ENCODE measurements around the gene PPM1B. TPM values are rescaled to one million over a fixed set of nuclear protein-coding genes. Genes with fewer than 3 reads are reported as not detected.
"Not testable (repeated sequence)": the region's sequence is repeated elsewhere in the genome, so short reads cannot be mapped to it uniquely, and the experiment has no call there.

The PPM1B gene
- total and polyA plus RNA-seq, 4 donors, result 48.2 to 94.1 (median 76.2) TPM

GRCh38 chr2:44249269-44249668, 80.6 kb downstream of the PPM1B start:
- H3K9me3 ChIP-seq (ENCODE audit: control insufficient read depth, insufficient read depth, low read length); H3K36me3 ChIP-seq (ENCODE audit: control insufficient read depth, insufficient read depth, low read length); H3K4me3 ChIP-seq (ENCODE audit: low read depth, low read length); H3K27me3 ChIP-seq (ENCODE audit: control insufficient read depth, insufficient read depth, low read length); H3K27ac ChIP-seq (ENCODE audit: low read depth, low read length); H3K4me1 ChIP-seq (ENCODE audit: control insufficient read depth, insufficient read depth, low read length); DNase-seq (ENCODE audit: low read depth in 4 of 6, low spot score in 6 of 6): not testable (repeated sequence)
- 92% methylated on average over 2 of the region's 6 CpGs for WGBS (ENCODE audit: insufficient coverage)

GRCh38 chr2:44250376-44250775, 81.7 kb downstream of the PPM1B start:
- Histone ChIP-seq H3K4me1 (ENCODE audit: control insufficient read depth, insufficient read depth, low read length) (no peaks in the 10 kb centered on the region), H3K27me3 (ENCODE audit: control insufficient read depth, insufficient read depth, low read length) (no peaks in the 10 kb centered on the region), H3K9me3 (ENCODE audit: control insufficient read depth, insufficient read depth, low read length) (no peaks in the 10 kb centered on the region), H3K36me3 (ENCODE audit: control insufficient read depth, insufficient read depth, low read length) (no peaks in the 10 kb centered on the region), H3K27ac (ENCODE audit: low read depth, low read length) (no peak overlapping the region), H3K4me3 (ENCODE audit: low read depth, low read length) (no peak overlapping the region)
- DNase-seq (ENCODE audit: low read depth in 4 of 6, low spot score in 6 of 6), result no peak
- 92% methylated on average over 2 of the region's 3 CpGs for WGBS (ENCODE audit: insufficient coverage)

- no peaks in the 10 kb centered on the region for H3K4me1 ChIP-seq (ENCODE audit: control insufficient read depth, insufficient read depth, low read length)
- H3K27ac ChIP-seq (ENCODE audit: low read depth, low read length), result no peak overlapping the region
- no CpG with 5 or more reads among the region's 2 CpGs for WGBS (ENCODE audit: insufficient coverage)
- no peaks in the 10 kb centered on the region for H3K36me3 ChIP-seq (ENCODE audit: control insufficient read depth, insufficient read depth, low read length)
- H3K9me3 ChIP-seq (ENCODE audit: control insufficient read depth, insufficient read depth, low read length), result no peaks in the 10 kb centered on the region
- DNase-seq (ENCODE audit: low read depth in 4 of 6, low spot score in 6 of 6), result no peak
- H3K27me3 ChIP-seq (ENCODE audit: control insufficient read depth, insufficient read depth, low read length), result no peaks in the 10 kb centered on the region
- no peak overlapping the region for H3K4me3 ChIP-seq (ENCODE audit: low read depth, low read length)
Observed at GRCh38 chr2:44254023-44254422, 85.3 kb downstream of the PPM1B start.

GRCh38 chr2:44255704-44256103, 87.0 kb downstream of the PPM1B start:
- H3K36me3 ChIP-seq (ENCODE audit: control insufficient read depth, insufficient read depth, low read length); H3K27ac ChIP-seq (ENCODE audit: low read depth, low read length); H3K4me1 ChIP-seq (ENCODE audit: control insufficient read depth, insufficient read depth, low read length); H3K9me3 ChIP-seq (ENCODE audit: control insufficient read depth, insufficient read depth, low read length); DNase-seq (ENCODE audit: low read depth in 4 of 6, low spot score in 6 of 6); H3K4me3 ChIP-seq (ENCODE audit: low read depth, low read length); H3K27me3 ChIP-seq (ENCODE audit: control insufficient read depth, insufficient read depth, low read length): not testable (repeated sequence)
- WGBS (ENCODE audit: insufficient coverage), result 82% methylated on average over 1 of the region's 3 CpGs

GRCh38 chr2:44257802-44258201, 89.1 kb downstream of the PPM1B start:
- not testable (repeated sequence) for H3K4me3 ChIP-seq (ENCODE audit: low read depth, low read length); H3K27ac ChIP-seq (ENCODE audit: low read depth, low read length); H3K9me3 ChIP-seq (ENCODE audit: control insufficient read depth, insufficient read depth, low read length); H3K27me3 ChIP-seq (ENCODE audit: control insufficient read depth, insufficient read depth, low read length); DNase-seq (ENCODE audit: low read depth in 4 of 6, low spot score in 6 of 6); H3K4me1 ChIP-seq (ENCODE audit: control insufficient read depth, insufficient read depth, low read length); H3K36me3 ChIP-seq (ENCODE audit: control insufficient read depth, insufficient read depth, low read length)
- WGBS (ENCODE audit: insufficient coverage), result no CpG with 5 or more reads among the region's 1 CpG

- no peaks in the 10 kb centered on the region for H3K36me3 ChIP-seq (ENCODE audit: control insufficient read depth, insufficient read depth, low read length)
- H3K4me1 ChIP-seq (ENCODE audit: control insufficient read depth, insufficient read depth, low read length), result no peaks in the 10 kb centered on the region
- no peak for DNase-seq (ENCODE audit: low read depth in 4 of 6, low spot score in 6 of 6)
- WGBS (ENCODE audit: insufficient coverage), result 57% methylated on average over 2 of the region's 3 CpGs
- no peaks in the 10 kb centered on the region for H3K9me3 ChIP-seq (ENCODE audit: control insufficient read depth, insufficient read depth, low read length)
- H3K27ac ChIP-seq (ENCODE audit: low read depth, low read length), result no peak overlapping the region
- no peaks in the 10 kb centered on the region for H3K27me3 ChIP-seq (ENCODE audit: control insufficient read depth, insufficient read depth, low read length)
- no peak overlapping the region for H3K4me3 ChIP-seq (ENCODE audit: low read depth, low read length)
Observed at GRCh38 chr2:44267269-44267795, 98.7 kb downstream of the PPM1B start.

- H3K4me1 ChIP-seq (ENCODE audit: control insufficient read depth, insufficient read depth, low read length), result no peaks in the 10 kb centered on the region
- no peaks in the 10 kb centered on the region for H3K36me3 ChIP-seq (ENCODE audit: control insufficient read depth, insufficient read depth, low read length)
- no peaks in the 10 kb centered on the region for H3K9me3 ChIP-seq (ENCODE audit: control insufficient read depth, insufficient read depth, low read length)
- no peaks in the 10 kb centered on the region for H3K27me3 ChIP-seq (ENCODE audit: control insufficient read depth, insufficient read depth, low read length)
- peak in 2 of 6 donors; percentile 31 to 42 for DNase-seq (ENCODE audit: low read depth in 4 of 6, low spot score in 6 of 6)
- H3K4me3 ChIP-seq (ENCODE audit: low read depth, low read length), result no peak overlapping the region
- H3K27ac ChIP-seq (ENCODE audit: low read depth, low read length), result no peak overlapping the region
- WGBS (ENCODE audit: insufficient coverage), result 60% methylated on average over 2 of the region's 7 CpGs
Observed at GRCh38 chr2:44267796-44268648, 99.3 kb downstream of the PPM1B start.

GRCh38 chr2:44269831-44270230, 101.2 kb downstream of the PPM1B start:
- no peaks in the 10 kb centered on the region for H3K36me3 ChIP-seq (ENCODE audit: control insufficient read depth, insufficient read depth, low read length)
- 29% methylated on average over 1 of the region's 1 CpG for WGBS (ENCODE audit: insufficient coverage)
- H3K27me3 ChIP-seq (ENCODE audit: control insufficient read depth, insufficient read depth, low read length), result no peaks in the 10 kb centered on the region
- H3K4me1 ChIP-seq (ENCODE audit: control insufficient read depth, insufficient read depth, low read length), result no peaks in the 10 kb centered on the region
- no peaks in the 10 kb centered on the region for H3K9me3 ChIP-seq (ENCODE audit: control insufficient read depth, insufficient read depth, low read length)
- H3K27ac ChIP-seq (ENCODE audit: low read depth, low read length), result no peak overlapping the region
- peak in 2 of 6 donors; percentile 10 to 11 for DNase-seq (ENCODE audit: low read depth in 4 of 6, low spot score in 6 of 6)
- no peak overlapping the region for H3K4me3 ChIP-seq (ENCODE audit: low read depth, low read length)

GRCh38 chr2:44271296-44271695, 102.6 kb downstream of the PPM1B start:
- no peak overlapping the region for H3K4me3 ChIP-seq (ENCODE audit: low read depth, low read length)
- no peak overlapping the region for H3K27ac ChIP-seq (ENCODE audit: low read depth, low read length)
- no peaks in the 10 kb centered on the region for H3K36me3 ChIP-seq (ENCODE audit: control insufficient read depth, insufficient read depth, low read length)
- DNase-seq (ENCODE audit: low read depth in 4 of 6, low spot score in 6 of 6), result no peak
- no peaks in the 10 kb centered on the region for H3K4me1 ChIP-seq (ENCODE audit: control insufficient read depth, insufficient read depth, low read length)
- WGBS (ENCODE audit: insufficient coverage), result 93% methylated on average over 7 of the region's 7 CpGs
- no peaks in the 10 kb centered on the region for H3K9me3 ChIP-seq (ENCODE audit: control insufficient read depth, insufficient read depth, low read length)
- H3K27me3 ChIP-seq (ENCODE audit: control insufficient read depth, insufficient read depth, low read length), result no peaks in the 10 kb centered on the region

GRCh38 chr2:44273076-44273475, 104.4 kb downstream of the PPM1B start:
- no peaks in the 10 kb centered on the region for H3K36me3 ChIP-seq (ENCODE audit: control insufficient read depth, insufficient read depth, low read length)
- H3K27ac ChIP-seq (ENCODE audit: low read depth, low read length), result no peak overlapping the region
- no peaks in the 10 kb centered on the region for H3K4me1 ChIP-seq (ENCODE audit: control insufficient read depth, insufficient read depth, low read length)
- no peaks in the 10 kb centered on the region for H3K9me3 ChIP-seq (ENCODE audit: control insufficient read depth, insufficient read depth, low read length)
- no peak overlapping the region for H3K4me3 ChIP-seq (ENCODE audit: low read depth, low read length)
- no CpG with 5 or more reads among the region's 3 CpGs for WGBS (ENCODE audit: insufficient coverage)
- no peak for DNase-seq (ENCODE audit: low read depth in 4 of 6, low spot score in 6 of 6)
- H3K27me3 ChIP-seq (ENCODE audit: control insufficient read depth, insufficient read depth, low read length), result no peaks in the 10 kb centered on the region

Measured in spinal cord (tissue), 10 donors.